Right atrium auricular region (tissue), 2 donors: ENCODE measurements around the gene PSTK. TPM values are rescaled to one million over a fixed set of nuclear protein-coding genes. Genes with fewer than 3 reads are reported as not detected.

ENCODE experiments used
- DNase-seq: peaks from one replicate; pipeline ENCODE4 v3.0.0-alpha.2; 2019; ENCODE audit warnings: low spot score
- H3K27ac ChIP-seq, 2 donors: fragments of 200-600 bp; sonication (generic); 1 replicate in 1 of 2; 2 replicates in 1 of 2; pipeline ENCODE4 v1.5.1; 2016 to 2019
- H3K27me3 ChIP-seq, 2 donors: fragments of 200-600 bp; sonication (generic); one replicate each; pipeline versions ENCODE4 v1.5.1 to v1.6.0; 2017 to 2019
- H3K36me3 ChIP-seq: fragments of 200-600 bp; sonication (generic); one replicate; pipeline ENCODE4 v1.5.1; 2016
- H3K4me1 ChIP-seq, 2 donors: fragments of 200-600 bp; sonication (generic); one replicate each; pipeline versions ENCODE4 v1.5.1 to v1.6.0; 2017 to 2019
- H3K4me3 ChIP-seq, 2 donors: fragments of 200-600 bp; sonication (generic); 1 replicate in 1 of 2; 2 replicates in 1 of 2; pipeline ENCODE4 v1.5.1; 2017 to 2019; ENCODE audit warnings: mild to moderate bottlenecking in 1 of 2, moderate library complexity in 1 of 2
- H3K9me3 ChIP-seq, 2 donors: fragments of 200-600 bp; sonication (generic); one replicate each; pipeline ENCODE4 v1.5.1; 2019
- total RNA-seq, 2 donors: library from RNA; depleted of rRNA; stranded (reverse); fragments of >200 nt; gene quantifications; one replicate each; pipeline ENCODE4 v1.1.0, GENCODE V29; 2016
- TF ChIP-seq, protein P1 (sequence below), 2 donors: fragments of 200-600 bp; sonication (generic); IDR thresholded peaks; one replicate each; pipeline ENCODE4 v1.5.1; 2019; ENCODE audit warnings: antibody characterized with exemption in 2 of 2

PSTK gene
- total RNA-seq, 2 donors from 2014 or later = 3.0 to 5.9 TPM

DNA sequence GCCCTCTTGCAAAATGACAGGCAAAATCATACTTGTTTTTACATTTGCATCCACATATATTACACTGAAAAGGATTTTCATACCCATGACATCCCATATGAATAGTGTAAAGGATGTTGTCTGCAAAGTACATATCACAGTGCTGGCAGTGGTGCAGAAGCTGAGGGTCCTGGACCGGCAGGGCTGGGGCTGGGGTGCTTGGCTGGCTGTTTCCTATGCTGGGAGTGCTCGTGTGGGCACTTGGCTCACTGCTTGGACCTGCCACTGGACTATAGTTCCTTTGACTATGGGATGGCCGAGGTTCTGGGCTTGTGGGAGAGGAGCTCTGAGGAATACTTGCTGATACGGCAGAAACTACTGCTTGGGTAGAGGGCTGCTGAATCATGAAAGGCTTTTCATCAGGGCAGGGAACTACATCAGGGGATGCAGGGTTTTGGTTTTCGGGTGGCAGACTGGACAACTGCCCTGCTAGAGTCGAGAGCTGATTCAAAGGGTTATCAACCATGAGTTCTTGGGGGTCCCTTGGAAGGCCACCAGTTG, 13.7 kb downstream of the PSTK start:
- no peak for DNase-seq
- Histone ChIP-seq H3K9me3 (no peaks in the 10 kb centered on the region), H3K36me3 (peaks cover 44% of the 10 kb centered on the region), H3K27me3 (no peaks in the 10 kb centered on the region), H3K27ac (no peak overlapping the region), H3K4me1 (no peaks in the 10 kb centered on the region), H3K4me3 (no peak overlapping the region)
- TF ChIP-seq, protein P1, sequence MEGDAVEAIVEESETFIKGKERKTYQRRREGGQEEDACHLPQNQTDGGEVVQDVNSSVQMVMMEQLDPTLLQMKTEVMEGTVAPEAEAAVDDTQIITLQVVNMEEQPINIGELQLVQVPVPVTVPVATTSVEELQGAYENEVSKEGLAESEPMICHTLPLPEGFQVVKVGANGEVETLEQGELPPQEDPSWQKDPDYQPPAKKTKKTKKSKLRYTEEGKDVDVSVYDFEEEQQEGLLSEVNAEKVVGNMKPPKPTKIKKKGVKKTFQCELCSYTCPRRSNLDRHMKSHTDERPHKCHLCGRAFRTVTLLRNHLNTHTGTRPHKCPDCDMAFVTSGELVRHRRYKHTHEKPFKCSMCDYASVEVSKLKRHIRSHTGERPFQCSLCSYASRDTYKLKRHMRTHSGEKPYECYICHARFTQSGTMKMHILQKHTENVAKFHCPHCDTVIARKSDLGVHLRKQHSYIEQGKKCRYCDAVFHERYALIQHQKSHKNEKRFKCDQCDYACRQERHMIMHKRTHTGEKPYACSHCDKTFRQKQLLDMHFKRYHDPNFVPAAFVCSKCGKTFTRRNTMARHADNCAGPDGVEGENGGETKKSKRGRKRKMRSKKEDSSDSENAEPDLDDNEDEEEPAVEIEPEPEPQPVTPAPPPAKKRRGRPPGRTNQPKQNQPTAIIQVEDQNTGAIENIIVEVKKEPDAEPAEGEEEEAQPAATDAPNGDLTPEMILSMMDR (IDR thresholded peaks at IDR 0.05) = no peak

DNA sequence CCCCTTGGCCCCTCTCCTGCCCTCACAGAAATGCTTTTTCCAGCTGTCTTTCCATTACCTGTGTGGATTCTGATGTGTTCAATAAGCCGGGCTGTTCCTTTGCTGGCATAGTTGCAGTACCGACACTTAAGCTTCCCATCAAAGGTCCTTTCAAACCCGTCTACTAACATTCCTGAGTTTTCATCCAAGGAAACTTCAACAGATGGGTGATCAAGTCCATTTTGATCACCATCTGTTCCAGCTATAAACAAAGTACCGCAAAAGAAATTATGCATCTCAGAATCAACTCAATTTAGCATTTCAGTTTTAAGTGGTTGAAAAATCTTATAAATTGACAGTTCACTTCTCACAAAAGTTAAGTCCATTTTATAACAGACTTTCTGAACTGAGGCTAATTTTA, 15.7 kb downstream of the PSTK start:
- Histone ChIP-seq H3K4me1 (peaks cover 0 to 5% of the 10 kb centered on the region in 2 donors), H3K27ac (no peak overlapping the region), H3K9me3 (no peaks in the 10 kb centered on the region), H3K27me3 (no peaks in the 10 kb centered on the region), H3K36me3 (peaks cover 44% of the 10 kb centered on the region), H3K4me3 (no peak overlapping the region)
- no peak for DNase-seq
- TF ChIP-seq, protein P1 (IDR thresholded peaks at IDR 0.05) = no peak

DNA sequence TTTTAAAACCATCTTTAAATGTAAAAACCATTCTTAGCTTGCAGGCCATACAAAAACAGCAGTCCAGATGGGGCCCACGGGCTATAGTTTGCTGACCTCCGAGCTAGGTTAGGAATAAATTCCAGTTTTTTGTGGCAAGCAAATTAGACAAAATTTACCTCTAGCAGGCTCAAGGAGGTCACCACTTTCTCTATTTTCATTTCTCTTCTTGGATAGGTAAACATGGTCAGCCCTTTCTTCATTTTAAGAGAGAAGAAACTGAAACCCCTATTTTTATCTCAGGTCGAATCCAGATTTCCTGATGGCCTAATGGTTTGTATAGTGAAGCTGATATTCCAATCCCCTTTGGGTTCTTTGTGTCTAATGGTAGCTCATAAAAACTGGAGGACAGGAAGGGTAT, 17.7 kb downstream of the PSTK start:
- Histone ChIP-seq H3K9me3 (no peaks in the 10 kb centered on the region), H3K27me3 (no peaks in the 10 kb centered on the region), H3K36me3 (peaks cover 40% of the 10 kb centered on the region), H3K27ac (no peak overlapping the region), H3K4me3 (no peak overlapping the region), H3K4me1 (peaks cover 0 to 5% of the 10 kb centered on the region in 2 donors)
- no peak for DNase-seq
- TF ChIP-seq, protein P1 (IDR thresholded peaks at IDR 0.05) = no peak

DNA sequence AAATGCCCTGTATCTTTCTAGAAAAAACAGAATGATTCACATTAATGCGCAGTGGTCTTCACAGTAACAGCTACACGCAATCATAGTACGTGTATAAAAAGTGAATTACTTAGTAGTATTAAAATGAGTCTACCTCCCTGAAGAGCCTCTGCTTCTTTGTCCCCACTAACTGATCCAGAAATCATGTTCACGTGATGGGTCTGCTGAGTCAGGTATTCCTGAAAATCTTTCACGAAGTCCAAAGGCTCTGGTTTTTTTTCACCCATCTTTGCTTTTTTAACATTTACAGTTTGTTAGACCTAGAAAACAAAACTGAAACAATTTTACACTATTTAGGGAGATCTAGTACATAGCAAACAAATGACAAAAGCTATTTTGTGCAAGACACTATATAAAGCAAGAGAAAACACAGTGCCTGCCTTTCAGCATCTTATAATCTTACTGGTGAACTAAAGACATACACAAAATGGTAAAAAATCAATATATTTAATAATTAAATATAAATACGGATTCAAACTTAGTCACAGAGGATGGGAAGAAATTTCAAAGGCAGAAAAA, 18.2 kb downstream of the PSTK start:
- Histone ChIP-seq H3K27ac (no peak overlapping the region), H3K36me3 (peaks cover 36% of the 10 kb centered on the region), H3K4me3 (no peak overlapping the region), H3K27me3 (no peaks in the 10 kb centered on the region), H3K9me3 (no peaks in the 10 kb centered on the region), H3K4me1 (peaks cover 0 to 5% of the 10 kb centered on the region in 2 donors)
- no peak for DNase-seq
- TF ChIP-seq, protein P1 (IDR thresholded peaks at IDR 0.05) = no peak

DNA sequence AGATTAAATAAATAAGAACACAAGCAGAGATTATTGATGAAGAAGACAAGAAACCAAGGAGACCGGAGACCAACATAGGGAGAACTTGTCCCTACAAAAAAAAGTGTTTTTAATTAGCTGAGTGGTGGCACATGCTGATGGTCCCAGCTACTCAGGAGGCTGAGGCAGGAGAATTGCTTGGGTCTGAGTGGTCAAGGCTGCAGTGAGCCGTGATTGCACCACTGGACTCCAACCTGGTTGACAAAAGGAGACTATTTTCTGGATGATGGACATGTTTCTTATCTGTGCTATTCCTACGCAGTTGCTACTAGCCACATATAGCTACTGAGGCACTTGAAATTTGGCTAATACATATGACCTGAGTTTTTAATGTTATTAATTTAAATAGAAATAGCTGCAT, 18.7 kb downstream of the PSTK start:
- peaks cover 31% of the 10 kb centered on the region for H3K36me3 ChIP-seq
- no peak for DNase-seq

More for the DNA sequence above, 18.7 kb downstream of the PSTK start:
- H3K27me3 ChIP-seq = no peaks in the 10 kb centered on the region
- TF ChIP-seq, protein P1 (IDR thresholded peaks at IDR 0.05) = no peak
- no peaks in the 10 kb centered on the region for H3K9me3 ChIP-seq
- peaks cover 0 to 5% of the 10 kb centered on the region in 2 donors for H3K4me1 ChIP-seq
- H3K4me3 ChIP-seq = no peak overlapping the region
- H3K27ac ChIP-seq = no peak overlapping the region
